H9 (cell line): ENCODE data around the gene IGF2. TPM values are rescaled to one million over a fixed set of nuclear protein-coding genes. Genes with fewer than 3 reads are reported as not detected.

Source experiments
- DNase-seq: peaks from one replicate; pipeline ENCODE4 v3.0.0-alpha.2; 2017
- H2AFZ ChIP-seq: one replicate; pipeline ENCODE4 v1.6.1; 2013; ENCODE audit warnings: mild to moderate bottlenecking, low read length, control low read depth, moderate library complexity
- H2AK5ac ChIP-seq: 2 replicates; pipeline ENCODE4 v1.6.1; 2013; ENCODE audit warnings: low read length, control low read depth, mixed read lengths; ENCODE audit not compliant: insufficient read length
- H2BK120ac ChIP-seq: one replicate; pipeline ENCODE4 v1.6.1; 2013; ENCODE audit warnings: low read depth, mild to moderate bottlenecking, low read length, control low read depth, inconsistent platforms; ENCODE audit not compliant: poor library complexity, severe bottlenecking
- H2BK12ac ChIP-seq: 2 replicates; pipeline ENCODE4 v1.6.1; 2013; ENCODE audit warnings: low read length, control low read depth, mixed read lengths, low read depth; ENCODE audit not compliant: insufficient read length
- H2BK15ac ChIP-seq: 2 replicates; pipeline ENCODE4 v1.6.1; 2013; ENCODE audit warnings: low read depth, low read length, control low read depth
- H2BK20ac ChIP-seq: one replicate; pipeline ENCODE4 v1.6.1; 2013; ENCODE audit warnings: low read depth, mild to moderate bottlenecking, low read length, control low read depth, inconsistent platforms; ENCODE audit not compliant: poor library complexity, severe bottlenecking
- H2BK5ac ChIP-seq: 2 replicates; pipeline ENCODE4 v1.6.1; 2013; ENCODE audit warnings: low read length, control low read depth, mixed read lengths; ENCODE audit not compliant: insufficient read length
- H3K14ac ChIP-seq: 2 replicates; pipeline ENCODE4 v1.6.1; 2013; ENCODE audit warnings: low read length, control low read depth; ENCODE audit not compliant: insufficient read depth
- H3K18ac ChIP-seq: 2 replicates; pipeline ENCODE4 v1.6.1; 2013; ENCODE audit warnings: low read depth, mild to moderate bottlenecking, mixed read lengths, low read length, control low read depth; ENCODE audit not compliant: insufficient read length
- H3K23ac ChIP-seq: 2 replicates; pipeline ENCODE4 v1.6.1; 2013; ENCODE audit warnings: low read length, control low read depth, mixed read lengths, low read depth; ENCODE audit not compliant: insufficient read length
- H3K23me2 ChIP-seq: 2 replicates; pipeline ENCODE4 v1.6.1; 2013; ENCODE audit warnings: low read depth, mild to moderate bottlenecking, mixed read lengths, low read length, control low read depth; ENCODE audit not compliant: insufficient read length, poor library complexity, severe bottlenecking
- H3K27ac ChIP-seq: 2 replicates; pipeline ENCODE4 v1.5.1; 2013; ENCODE audit warnings: low read length, control low read depth, mixed read lengths, low read depth; ENCODE audit not compliant: insufficient read length
- H3K27me3 ChIP-seq: 2 replicates; pipeline ENCODE4 v1.6.1; 2013; ENCODE audit warnings: low read length, control low read depth, inconsistent platforms; ENCODE audit not compliant: insufficient read depth
- H3K4ac ChIP-seq: 2 replicates; pipeline ENCODE4 v1.6.1; 2013; ENCODE audit warnings: low read depth, mild to moderate bottlenecking, control low read depth, inconsistent platforms, low read length, moderate library complexity
- H3K4me1 ChIP-seq: 2 replicates; pipeline ENCODE4 v1.6.1; 2013; ENCODE audit warnings: low read length, control low read depth, inconsistent platforms; ENCODE audit not compliant: insufficient read depth
- H3K4me2 ChIP-seq: 2 replicates; pipeline ENCODE4 v1.6.1; 2013; ENCODE audit warnings: low read length, control low read depth, mixed read lengths; ENCODE audit not compliant: insufficient read length, insufficient read depth
- H3K56ac ChIP-seq: 2 replicates; pipeline ENCODE4 v1.6.1; 2013; ENCODE audit warnings: low read depth, mild to moderate bottlenecking, mixed read lengths, low read length, control low read depth; ENCODE audit not compliant: insufficient read length
- H3K79me1 ChIP-seq: 2 replicates; pipeline ENCODE4 v1.6.1; 2013; ENCODE audit warnings: low read depth, mild to moderate bottlenecking, moderate library complexity, low read length, control low read depth, inconsistent platforms; ENCODE audit not compliant: insufficient read depth, poor library complexity, severe bottlenecking
- H3K79me2 ChIP-seq: 2 replicates; pipeline ENCODE4 v1.6.1; 2013; ENCODE audit warnings: low read length, control low read depth, inconsistent platforms; ENCODE audit not compliant: insufficient read depth
- H3K9ac ChIP-seq: 2 replicates; pipeline ENCODE4 v1.6.1; 2013; ENCODE audit warnings: low read length, control low read depth, mixed read lengths; ENCODE audit not compliant: insufficient read length; ENCODE audit errors: extremely low read depth
- H3K9me3 ChIP-seq: one replicate; pipeline ENCODE4 v1.6.1; 2013; ENCODE audit warnings: low read depth, low read length, inconsistent platforms; ENCODE audit not compliant: control insufficient read depth
- H3T11ph ChIP-seq: one replicate; pipeline ENCODE4 v1.6.1; 2013; ENCODE audit warnings: mild to moderate bottlenecking, low read length, control low read depth, inconsistent platforms
- H4K20me1 ChIP-seq: one replicate; pipeline ENCODE4 v1.6.1; 2013; ENCODE audit not compliant: control insufficient read depth, insufficient read length, insufficient read depth
- H4K5ac ChIP-seq: 2 replicates; pipeline ENCODE4 v1.6.1; 2013; ENCODE audit warnings: low read depth, mild to moderate bottlenecking, mixed read lengths, low read length, control low read depth; ENCODE audit not compliant: insufficient read length
- H4K8ac ChIP-seq: replicated peaks from 2 replicates; pipeline ENCODE4 v1.6.1; 2013; ENCODE audit warnings: low read length, control low read depth, mixed read lengths, low read depth; ENCODE audit not compliant: insufficient read length
- H4K91ac ChIP-seq: 2 replicates; pipeline ENCODE4 v1.6.1; 2013; ENCODE audit warnings: low read depth, mild to moderate bottlenecking, moderate library complexity, mixed read lengths, low read length, control low read depth; ENCODE audit not compliant: insufficient read length
- H3K27ac Mint-ChIP-seq, 3 experiments: 2 replicates in 2 of 3; 3 replicates in 1 of 3; pipeline ENCODE4 v1.8.0; 2020 to 2021; ENCODE audit warnings: mixed read lengths in 3 of 3, mild to moderate bottlenecking in 1 of 3, moderate library complexity in 1 of 3
- H3K27me3 Mint-ChIP-seq: 2 replicates; pipeline ENCODE4 v1.8.0; 2021; ENCODE audit warnings: low read depth, mild to moderate bottlenecking, moderate library complexity, mixed read lengths
- H3K36me3 Mint-ChIP-seq, 3 experiments: 2 replicates in 2 of 3; 3 replicates in 1 of 3; pipeline ENCODE4 v1.8.0; 2020 to 2021; ENCODE audit warnings: low read depth in 3 of 3, mixed read lengths in 3 of 3; ENCODE audit not compliant: insufficient read depth in 1 of 3
- H3K4me1 Mint-ChIP-seq, 2 experiments: 2 replicates each; pipeline ENCODE4 v1.8.0; 2020; ENCODE audit warnings: mixed read lengths in 2 of 2
- H3K4me3 Mint-ChIP-seq, 2 experiments: 2 replicates in 1 of 2; 3 replicates in 1 of 2; pipeline ENCODE4 v1.8.0; 2020 to 2021; ENCODE audit warnings: mild to moderate bottlenecking in 2 of 2, mixed read lengths in 2 of 2, moderate library complexity in 1 of 2
- H3K9me3 Mint-ChIP-seq, 2 experiments: 2 replicates in 1 of 2; 3 replicates in 1 of 2; pipeline ENCODE4 v1.8.0; 2020; ENCODE audit warnings: mild to moderate bottlenecking in 2 of 2, mixed read lengths in 2 of 2, moderate library complexity in 1 of 2
- CTCF ChIP-seq: fragments of 200-600 bp; sonication (generic); conservative IDR thresholded peaks from 3 replicates; pipeline ENCODE4 v1.8.0; 2021; ENCODE audit warnings: antibody characterized with exemption, mild to moderate bottlenecking
- WGBS: extraction: QIAGEN DNeasy Blood & Tissue Kit; methylation state at CpG from one replicate; pipeline ENCODE4 v1.1.7; 2013; ENCODE audit warnings: missing lambda C conversion rate, low lambda C conversion rate, mixed read lengths; ENCODE audit not compliant: insufficient read length; ENCODE audit errors: extremely low coverage; 5-methylcytosine and 5-hydroxymethylcytosine counted together
- total RNA-seq: library from RNA; stranded (reverse); gene quantifications from 2 replicates; pipeline ENCODE4 v1.2.1, GENCODE V29; 2021

IGF2 gene
- total RNA-seq, 1 experiment from 2014 or later, result 2.8 TPM

- no peak overlapping the region for H2AK5ac ChIP-seq
- no peak overlapping the region for H4K8ac ChIP-seq
- no peak overlapping the region for H3K14ac ChIP-seq
These were observed 26.4 kb upstream of the IGF2 start for GRCh38 chr11:2165571-2165970.

More at GRCh38 chr11:2165571-2165970, 26.4 kb upstream of the IGF2 start:
- Mint-ChIP-seq H3K27ac (no peak overlapping the region), H3K4me3 (no peak overlapping the region), H3K4me1 (no peaks in the 10 kb centered on the region), H3K9me3 (no peaks in the 10 kb centered on the region), H3K27me3 (peaks cover 12% of the 10 kb centered on the region), H3K36me3 (no peaks in the 10 kb centered on the region)
- no peak overlapping the region for H2BK5ac ChIP-seq
- no peak overlapping the region for H3K9ac ChIP-seq
- no peak overlapping the region for H2AFZ ChIP-seq
- no peaks in the 10 kb centered on the region for H3K4me1 ChIP-seq
- H3K23me2 ChIP-seq, result peaks cover 3% of the 10 kb centered on the region
- H3K27ac ChIP-seq, result no peak overlapping the region
- H3K23ac ChIP-seq, result no peak overlapping the region
- H4K20me1 ChIP-seq, result no peaks in the 10 kb centered on the region
- H3K9me3 ChIP-seq, result no peaks in the 10 kb centered on the region
- no peak for DNase-seq
- H3K4me2 ChIP-seq, result no peak overlapping the region
- H3K79me2 ChIP-seq, result no peaks in the 10 kb centered on the region
- H4K5ac ChIP-seq, result no peak overlapping the region
- no peaks in the 10 kb centered on the region for H3K27me3 ChIP-seq
- WGBS, result no CpG with 5 or more reads among the region's 13 CpGs
- H2BK15ac ChIP-seq, result no peak overlapping the region
- H2BK12ac ChIP-seq, result no peak overlapping the region
- no peaks in the 10 kb centered on the region for H3K79me1 ChIP-seq
- no peak for TF ChIP-seq CTCF
- no peak overlapping the region for H3K4ac ChIP-seq
- H2BK20ac ChIP-seq, result no peak overlapping the region
- H3T11ph ChIP-seq, result no peak overlapping the region
- H4K91ac ChIP-seq, result no peak overlapping the region
- no peak overlapping the region for H3K18ac ChIP-seq
- no peak overlapping the region for H3K56ac ChIP-seq
- no peak overlapping the region for H2BK120ac ChIP-seq
